Rectal smooth muscle tissue (tissue), 1 donor: ENCODE measurements around the gene PLCL1.

Source experiments
- H3K27ac ChIP-seq: one replicate; pipeline ENCODE4 v1.7.0; 2013; ENCODE audit warnings: low read depth, low read length, inconsistent platforms
- H3K27me3 ChIP-seq: one replicate; pipeline ENCODE4 v1.7.0; 2013; ENCODE audit warnings: low read length; ENCODE audit not compliant: control insufficient read depth, insufficient read depth
- H3K36me3 ChIP-seq: one replicate; pipeline ENCODE4 v1.7.0; 2013; ENCODE audit warnings: low read length; ENCODE audit not compliant: control insufficient read depth, insufficient read depth
- H3K4me1 ChIP-seq: one replicate; pipeline ENCODE4 v1.7.0; 2013; ENCODE audit warnings: low read length; ENCODE audit not compliant: control insufficient read depth, insufficient read depth
- H3K4me3 ChIP-seq: one replicate; pipeline ENCODE4 v1.7.0; 2013; ENCODE audit warnings: low read length
- H3K9ac ChIP-seq: one replicate; pipeline ENCODE4 v1.7.0; 2013; ENCODE audit warnings: low read length

PLCL1 gene

DNA sequence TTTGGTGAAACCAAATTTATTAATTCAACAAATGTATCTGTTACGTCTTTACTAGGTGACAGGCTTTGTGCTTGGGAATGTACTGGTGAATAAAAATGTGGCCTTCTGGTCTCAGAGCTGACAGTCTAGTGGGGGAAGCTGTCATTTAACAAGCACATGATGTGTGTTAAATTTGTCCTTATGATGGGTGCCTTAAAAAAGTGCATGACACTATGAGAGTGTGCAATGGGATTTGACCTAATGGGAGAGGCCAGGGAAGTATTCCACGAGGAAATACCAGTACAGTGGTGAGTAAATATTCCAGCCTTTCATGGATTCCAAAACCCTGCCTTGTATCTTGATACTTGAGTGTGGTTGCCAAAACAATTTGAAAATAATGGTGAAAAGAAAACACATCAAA, 308.9 kb downstream of the PLCL1 start:
- H3K27me3 ChIP-seq = no peaks in the 10 kb centered on the region
- H3K9ac ChIP-seq = no peak overlapping the region
- H3K27ac ChIP-seq = no peak overlapping the region

DNA sequence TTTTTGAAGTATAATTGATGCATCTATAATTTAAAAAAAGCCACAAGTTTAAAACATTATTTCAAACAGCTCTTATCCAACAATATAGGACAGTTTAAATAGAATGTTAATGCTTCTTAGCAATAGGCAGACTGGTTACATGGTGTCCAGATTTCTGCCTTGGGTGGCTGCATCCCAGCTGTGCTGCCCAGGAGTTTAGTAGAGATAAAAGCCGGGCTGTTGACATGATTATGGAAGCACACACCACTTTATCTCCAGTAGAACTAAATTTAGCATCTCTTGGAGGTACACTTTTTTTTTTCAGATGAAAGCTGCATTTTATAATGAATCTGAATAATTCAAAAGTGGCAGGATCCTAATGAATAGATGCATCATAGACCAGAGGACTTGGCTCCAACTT, 309.7 kb downstream of the PLCL1 start:
- Histone ChIP-seq H3K27ac (no peak overlapping the region), H3K4me3 (no peak overlapping the region), H3K9ac (no peak overlapping the region), H3K27me3 (no peaks in the 10 kb centered on the region), H3K36me3 (no peaks in the 10 kb centered on the region), H3K4me1 (no peaks in the 10 kb centered on the region)

More for the DNA sequence above, 308.9 kb downstream of the PLCL1 start:
- H3K4me1 ChIP-seq = no peaks in the 10 kb centered on the region
- no peaks in the 10 kb centered on the region for H3K36me3 ChIP-seq
- no peak overlapping the region for H3K4me3 ChIP-seq

DNA sequence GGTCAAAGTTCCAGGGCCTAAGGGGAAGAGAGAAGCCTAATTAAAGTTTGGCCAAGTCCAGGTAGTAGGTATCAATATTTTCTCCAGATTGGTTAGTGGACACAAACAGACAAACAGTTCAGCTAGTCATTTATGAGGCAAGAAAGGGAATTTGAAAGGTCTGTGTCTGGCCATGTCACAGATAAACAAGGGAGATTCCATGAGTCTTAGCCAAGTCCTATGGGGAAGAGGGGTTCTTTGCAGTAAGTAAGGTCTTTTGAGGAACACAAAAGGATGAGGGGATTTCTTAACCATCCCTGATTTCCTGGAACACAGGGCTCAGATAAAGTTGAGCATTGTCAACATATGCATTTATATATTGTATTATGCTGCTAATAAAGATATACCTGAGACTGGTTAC, 310.8 kb downstream of the PLCL1 start:
- H3K9ac ChIP-seq = no peak overlapping the region
- H3K27me3 ChIP-seq = no peaks in the 10 kb centered on the region
- H3K4me3 ChIP-seq = no peak overlapping the region
- no peaks in the 10 kb centered on the region for H3K4me1 ChIP-seq
- H3K36me3 ChIP-seq = no peaks in the 10 kb centered on the region
- H3K27ac ChIP-seq = no peak overlapping the region

DNA sequence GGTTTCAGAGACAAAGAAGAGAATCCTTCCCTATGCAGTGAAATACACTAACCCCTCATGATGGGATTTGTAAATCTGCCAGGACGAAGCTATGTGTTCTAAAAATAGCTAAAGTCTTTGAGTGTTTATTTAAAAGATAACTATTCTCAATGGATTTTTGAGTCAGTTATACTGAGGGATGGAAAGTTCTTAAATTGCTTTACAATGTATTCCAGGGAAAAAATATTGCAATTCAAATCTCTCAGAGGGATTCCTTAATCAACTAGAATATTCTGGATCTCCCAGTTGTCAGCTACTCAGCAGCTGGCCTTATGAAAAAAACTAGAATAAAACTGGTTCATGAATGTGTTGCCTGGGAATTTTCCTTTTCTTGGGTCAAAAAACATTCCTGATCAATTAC, 312.4 kb downstream of the PLCL1 start:
- no peak overlapping the region for H3K27ac ChIP-seq
- no peaks in the 10 kb centered on the region for H3K4me1 ChIP-seq
- no peak overlapping the region for H3K4me3 ChIP-seq

DNA sequence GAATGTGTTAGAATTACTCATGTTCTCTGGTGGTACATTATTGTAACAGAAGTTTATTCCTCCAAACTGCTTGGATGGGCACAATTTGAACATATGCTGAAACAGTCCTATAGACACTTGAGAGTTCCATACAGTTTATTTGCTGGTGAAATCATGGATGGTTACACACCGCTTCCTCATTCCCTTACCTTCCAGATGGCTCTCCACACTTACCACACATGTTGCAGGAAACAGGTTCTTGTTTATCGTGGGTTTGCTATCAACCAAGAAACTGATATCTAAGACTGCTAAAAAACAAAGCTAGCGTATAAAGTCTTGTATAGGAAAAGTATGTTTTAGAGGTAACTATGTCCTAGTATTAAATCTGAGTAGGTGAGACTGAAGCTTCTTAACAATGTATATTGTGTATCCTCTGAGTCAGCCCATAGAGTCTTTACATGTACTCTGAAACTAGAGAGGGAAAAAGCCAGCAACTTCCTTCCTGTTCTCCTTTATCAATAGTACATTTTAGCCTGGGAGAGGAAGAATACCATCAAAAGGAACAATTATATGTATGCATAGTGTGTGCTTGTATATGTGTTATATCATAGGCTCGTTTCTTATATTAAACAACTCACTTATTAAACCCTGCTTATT, 313.1 kb downstream of the PLCL1 start:
- no peak overlapping the region for H3K27ac ChIP-seq
- H3K4me1 ChIP-seq = no peaks in the 10 kb centered on the region
- no peak overlapping the region for H3K9ac ChIP-seq
- H3K27me3 ChIP-seq = no peaks in the 10 kb centered on the region
- H3K36me3 ChIP-seq = no peaks in the 10 kb centered on the region
- no peak overlapping the region for H3K4me3 ChIP-seq

More for the DNA sequence above, 312.4 kb downstream of the PLCL1 start:
- no peak overlapping the region for H3K9ac ChIP-seq
- no peaks in the 10 kb centered on the region for H3K36me3 ChIP-seq
- no peaks in the 10 kb centered on the region for H3K27me3 ChIP-seq

DNA sequence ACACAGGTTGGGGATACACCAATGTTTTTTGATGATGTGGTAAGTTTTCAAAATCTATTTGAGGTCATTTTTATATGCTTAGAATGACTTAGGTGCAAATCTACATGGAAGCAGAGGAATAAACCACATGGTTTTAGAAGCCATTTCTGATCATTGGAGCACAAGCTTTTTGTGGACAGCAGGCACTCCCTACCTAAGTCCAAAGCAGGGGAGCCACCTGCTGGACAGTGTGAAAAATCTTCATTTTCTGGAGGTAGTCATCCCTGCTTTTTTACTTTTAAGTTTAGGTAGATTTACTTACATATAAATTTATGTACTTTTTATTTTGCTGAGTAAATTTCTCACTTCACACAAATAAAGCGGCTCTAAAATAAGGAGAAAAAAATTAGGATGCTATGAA, 323.2 kb downstream of the PLCL1 start:
- Histone ChIP-seq H3K4me1 (no peaks in the 10 kb centered on the region), H3K27ac (no peak overlapping the region), H3K4me3 (no peak overlapping the region), H3K9ac (no peak overlapping the region), H3K36me3 (no peaks in the 10 kb centered on the region), H3K27me3 (no peaks in the 10 kb centered on the region)

DNA sequence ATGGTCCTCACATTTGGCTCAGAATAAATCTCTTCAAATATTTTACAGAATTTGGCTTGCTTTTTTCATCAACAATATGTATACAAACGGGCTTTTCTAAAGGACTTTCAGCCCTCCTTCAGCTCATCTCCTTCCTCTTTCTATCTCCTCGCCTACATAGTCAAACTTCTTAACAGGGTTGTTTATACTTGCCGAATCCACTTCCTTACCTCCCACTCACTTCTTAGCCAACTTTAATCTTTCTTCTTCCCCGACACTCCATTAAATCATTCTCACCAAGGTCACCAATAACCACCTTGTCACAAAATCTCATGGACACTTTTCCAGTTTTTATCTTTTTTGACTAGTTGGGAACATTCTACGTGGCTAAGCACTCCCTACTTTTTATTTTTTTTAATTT, 325.2 kb downstream of the PLCL1 start:
- Histone ChIP-seq H3K36me3 (no peaks in the 10 kb centered on the region), H3K9ac (no peak overlapping the region), H3K27me3 (no peaks in the 10 kb centered on the region), H3K4me1 (no peaks in the 10 kb centered on the region), H3K27ac (no peak overlapping the region), H3K4me3 (no peak overlapping the region)

DNA sequence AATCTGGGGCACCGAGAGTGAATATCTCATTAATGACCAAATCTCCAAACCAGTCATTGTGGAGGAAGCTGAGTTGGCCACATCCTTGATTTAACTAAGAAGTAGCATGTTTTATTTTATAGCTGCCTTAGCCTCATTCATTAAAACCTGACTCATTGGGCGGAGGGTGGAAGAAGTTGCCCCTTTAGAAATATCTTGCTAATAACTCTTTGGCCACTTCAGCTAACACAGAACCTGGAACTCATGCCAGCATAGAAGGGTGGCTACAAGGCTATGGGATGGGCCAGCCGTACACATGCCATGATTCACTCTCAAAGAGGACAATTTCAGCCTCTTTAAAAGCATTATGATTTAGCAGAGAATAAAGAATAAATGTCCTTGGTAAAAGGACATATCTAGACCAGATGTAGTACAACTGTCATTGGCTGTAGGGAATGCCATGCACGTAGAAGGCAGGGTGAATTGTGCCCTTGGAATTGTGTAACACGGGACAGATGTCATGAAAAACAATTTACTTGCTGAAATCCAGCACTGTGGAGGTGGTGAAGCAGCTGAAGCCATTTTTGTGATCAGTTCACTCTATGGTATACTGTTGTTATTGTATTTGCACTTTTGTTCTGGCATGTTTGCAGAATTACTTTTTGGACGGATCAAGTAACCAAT, 330.0 kb downstream of the PLCL1 start:
- Histone ChIP-seq H3K27me3 (no peaks in the 10 kb centered on the region), H3K27ac (no peak overlapping the region), H3K4me1 (no peaks in the 10 kb centered on the region), H3K9ac (no peak overlapping the region), H3K36me3 (no peaks in the 10 kb centered on the region), H3K4me3 (no peak overlapping the region)

DNA sequence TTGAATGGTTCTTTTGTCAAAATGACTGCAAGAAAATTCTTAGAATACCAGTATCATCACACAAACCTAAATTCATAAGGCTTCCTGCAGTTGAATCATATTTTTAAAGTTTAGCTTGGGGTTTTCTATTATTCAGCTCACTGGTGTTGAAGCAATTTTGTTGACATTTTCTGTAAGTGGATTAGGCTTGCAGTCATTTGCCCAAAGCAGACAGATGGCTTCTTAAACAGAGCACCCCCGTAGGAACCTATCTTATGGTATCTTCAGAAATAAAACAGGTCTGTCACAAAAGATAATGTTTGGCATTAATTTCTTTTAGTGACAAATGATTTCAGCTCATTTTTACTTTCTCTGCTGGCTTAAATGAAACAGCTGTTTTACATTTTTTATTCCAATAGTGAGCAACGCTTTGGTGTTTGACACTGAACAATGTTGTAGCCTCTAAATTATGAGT, 331.1 kb downstream of the PLCL1 start:
- no peaks in the 10 kb centered on the region for H3K36me3 ChIP-seq
- no peak overlapping the region for H3K27ac ChIP-seq
- H3K9ac ChIP-seq = no peak overlapping the region
- no peaks in the 10 kb centered on the region for H3K4me1 ChIP-seq
- no peaks in the 10 kb centered on the region for H3K27me3 ChIP-seq
- no peak overlapping the region for H3K4me3 ChIP-seq

DNA sequence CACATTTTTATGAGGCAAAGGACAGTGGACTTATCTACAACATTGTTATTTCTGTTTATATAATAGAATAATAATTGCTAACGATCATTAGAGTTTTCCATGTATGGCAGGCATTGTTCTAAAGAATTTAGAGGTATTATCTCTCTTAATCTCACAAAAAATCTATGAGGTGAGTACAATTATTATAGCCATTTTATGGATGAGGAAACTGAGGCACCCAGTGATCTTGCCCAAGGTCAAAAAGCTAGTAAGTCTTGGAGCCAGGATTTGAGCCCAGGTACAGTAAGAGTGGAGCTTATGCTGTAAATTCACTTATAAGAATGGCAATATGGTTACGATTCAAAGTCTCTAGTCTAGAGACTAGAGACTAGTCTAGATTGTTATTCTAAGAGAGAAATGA, 331.7 kb downstream of the PLCL1 start:
- Histone ChIP-seq H3K27me3 (no peaks in the 10 kb centered on the region), H3K4me3 (no peak overlapping the region), H3K9ac (no peak overlapping the region), H3K36me3 (no peaks in the 10 kb centered on the region), H3K4me1 (no peaks in the 10 kb centered on the region), H3K27ac (no peak overlapping the region)

DNA sequence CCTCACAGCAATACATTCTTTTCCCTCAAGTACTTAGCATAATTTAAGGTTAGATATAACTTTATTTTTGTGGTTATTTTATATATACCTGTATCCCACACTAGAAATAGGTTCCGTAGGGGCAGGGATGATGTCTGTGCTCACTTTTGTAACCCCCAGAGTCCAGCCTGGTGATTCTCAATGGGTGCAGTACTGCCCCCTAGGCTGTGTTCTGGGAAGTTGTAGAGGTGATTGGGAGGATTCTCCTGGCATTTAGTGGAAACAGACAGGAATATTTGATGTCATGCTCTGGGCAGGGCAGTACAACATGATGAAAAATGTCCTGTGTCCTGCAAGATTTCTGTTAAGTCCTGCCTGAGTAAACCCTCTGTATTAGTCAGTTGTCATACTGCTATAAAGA, 333.3 kb downstream of the PLCL1 start:
- H3K4me3 ChIP-seq = no peak overlapping the region
- H3K9ac ChIP-seq = no peak overlapping the region
- no peak overlapping the region for H3K27ac ChIP-seq
- H3K4me1 ChIP-seq = no peaks in the 10 kb centered on the region
- no peaks in the 10 kb centered on the region for H3K27me3 ChIP-seq
- H3K36me3 ChIP-seq = no peaks in the 10 kb centered on the region

DNA sequence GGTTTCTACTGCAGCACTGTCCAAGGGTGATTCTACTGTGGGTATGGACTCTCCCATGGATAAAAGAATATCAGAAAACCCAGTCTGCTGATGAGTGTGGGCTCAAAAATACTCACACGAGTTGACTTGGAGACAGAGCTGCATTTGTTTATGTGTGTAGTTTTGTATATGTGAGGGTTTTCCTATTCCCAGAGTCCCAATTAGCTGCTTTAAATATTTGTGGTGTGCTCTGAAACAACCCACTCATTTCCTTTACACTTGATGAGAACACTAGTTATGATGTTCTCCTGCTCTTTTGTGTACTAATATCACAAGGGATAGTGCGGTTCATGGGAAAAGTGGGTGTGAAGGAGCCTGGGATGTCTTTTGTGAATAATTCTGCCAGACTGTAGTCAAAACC, 337.3 kb downstream of the PLCL1 start:
- no peaks in the 10 kb centered on the region for H3K4me1 ChIP-seq
- H3K9ac ChIP-seq = no peak overlapping the region
- no peak overlapping the region for H3K27ac ChIP-seq
- no peak overlapping the region for H3K4me3 ChIP-seq
- no peaks in the 10 kb centered on the region for H3K27me3 ChIP-seq
- H3K36me3 ChIP-seq = no peaks in the 10 kb centered on the region

DNA sequence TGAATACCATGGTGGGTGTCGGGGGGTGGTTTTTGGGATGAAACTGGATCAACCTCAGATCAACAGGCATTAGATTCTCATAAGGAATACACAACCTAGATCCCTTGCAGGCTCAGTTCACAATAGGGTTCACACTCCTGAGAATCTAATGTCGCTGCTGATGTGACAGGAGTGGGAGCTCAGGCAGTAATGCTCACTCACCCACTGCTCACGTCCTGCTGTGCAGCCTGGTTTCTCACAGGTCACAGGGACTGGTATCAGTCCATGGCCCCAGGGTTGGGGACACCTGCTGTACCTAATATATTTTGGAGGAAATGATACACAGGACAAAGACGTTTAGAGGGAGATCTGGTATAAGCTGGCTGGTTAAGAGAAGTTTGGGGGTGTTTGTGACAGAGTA, 338.8 kb downstream of the PLCL1 start:
- Histone ChIP-seq H3K4me3 (no peak overlapping the region), H3K9ac (no peak overlapping the region), H3K4me1 (no peaks in the 10 kb centered on the region), H3K27me3 (no peaks in the 10 kb centered on the region), H3K27ac (no peak overlapping the region), H3K36me3 (no peaks in the 10 kb centered on the region)
